ENCODE data around the gene CIROP. TPM values are rescaled to one million over a fixed set of nuclear protein-coding genes. Genes with fewer than 3 reads are reported as not detected.

The CIROP gene
- total and polyA plus RNA-seq, 9 of the 15 experiments (the other 6 are each of a cell fraction or from before 2014, with no cell fraction given) = not detected

DNA sequence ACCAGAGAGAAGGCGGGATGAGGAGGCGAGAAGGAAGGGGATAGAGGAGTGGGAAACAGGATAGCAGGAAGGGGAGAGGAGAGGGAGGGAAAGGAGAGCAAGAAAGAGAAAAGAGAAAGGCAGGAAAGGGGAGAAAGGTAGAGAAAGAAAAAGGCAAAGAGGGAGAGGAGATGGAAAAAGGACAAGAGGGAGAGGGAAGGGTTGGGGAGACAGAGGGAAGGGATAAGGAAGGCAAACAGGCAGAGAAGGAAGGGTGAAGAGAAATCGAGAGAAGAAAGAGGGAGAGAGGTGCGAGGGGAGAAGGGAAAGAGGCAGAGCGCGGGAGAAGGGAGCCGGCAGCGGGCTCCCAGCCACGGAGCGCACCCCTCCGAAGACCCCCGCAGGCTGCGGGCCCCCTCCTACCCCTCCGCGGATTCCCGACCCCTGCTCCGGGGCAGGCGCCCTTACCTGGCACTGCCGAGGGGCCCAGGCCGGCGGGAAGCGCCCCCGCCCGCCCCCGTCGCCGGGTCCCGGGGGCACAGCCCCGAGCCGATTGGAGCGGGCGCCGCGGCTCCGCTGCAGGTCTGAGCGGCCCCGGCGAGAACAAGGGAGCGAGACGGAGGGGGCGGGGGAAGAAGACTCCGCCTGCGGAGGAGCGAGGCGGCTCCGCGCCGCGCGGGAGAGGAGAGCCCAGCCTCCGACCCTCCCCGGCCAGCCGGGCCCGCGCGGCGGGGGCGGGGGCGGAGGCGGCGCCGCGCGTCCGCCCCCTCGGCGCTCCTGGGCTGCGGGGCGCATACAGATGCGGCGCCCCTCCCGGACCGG, 47.6 kb downstream of the CIROP start, which contains the start of gene CDH24 (continued):
- TF ChIP-seq TFE3 (CRISPR knock-in tag; IDR thresholded peaks at IDR 0.05) = no peak
- no peak for TF ChIP-seq RBBP5 (IDR thresholded peaks at IDR 0.05; ENCODE audit: borderline replicate concordance, insufficient read depth, low read length, poor library complexity, severe bottlenecking)
- TF ChIP-seq IRF2 (CRISPR knock-in tag; IDR thresholded peaks at IDR 0.05) = no peak
- TF ChIP-seq TFAM (CRISPR knock-in tag; conservative IDR thresholded peaks at IDR 0.05) = no peak
- TF ChIP-seq, protein P1, sequence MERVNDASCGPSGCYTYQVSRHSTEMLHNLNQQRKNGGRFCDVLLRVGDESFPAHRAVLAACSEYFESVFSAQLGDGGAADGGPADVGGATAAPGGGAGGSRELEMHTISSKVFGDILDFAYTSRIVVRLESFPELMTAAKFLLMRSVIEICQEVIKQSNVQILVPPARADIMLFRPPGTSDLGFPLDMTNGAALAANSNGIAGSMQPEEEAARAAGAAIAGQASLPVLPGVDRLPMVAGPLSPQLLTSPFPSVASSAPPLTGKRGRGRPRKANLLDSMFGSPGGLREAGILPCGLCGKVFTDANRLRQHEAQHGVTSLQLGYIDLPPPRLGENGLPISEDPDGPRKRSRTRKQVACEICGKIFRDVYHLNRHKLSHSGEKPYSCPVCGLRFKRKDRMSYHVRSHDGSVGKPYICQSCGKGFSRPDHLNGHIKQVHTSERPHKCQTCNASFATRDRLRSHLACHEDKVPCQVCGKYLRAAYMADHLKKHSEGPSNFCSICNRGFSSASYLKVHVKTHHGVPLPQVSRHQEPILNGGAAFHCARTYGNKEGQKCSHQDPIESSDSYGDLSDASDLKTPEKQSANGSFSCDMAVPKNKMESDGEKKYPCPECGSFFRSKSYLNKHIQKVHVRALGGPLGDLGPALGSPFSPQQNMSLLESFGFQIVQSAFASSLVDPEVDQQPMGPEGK (CRISPR knock-in tag; IDR thresholded peaks at IDR 0.05; ENCODE audit: borderline replicate concordance) = no peak
- TF ChIP-seq POLR2A (conservative IDR thresholded peaks at IDR 0.05) = no peak
- no peak for TF ChIP-seq LCOR (CRISPR knock-in tag; IDR thresholded peaks at IDR 0.05)
- TF ChIP-seq MTF1 (CRISPR knock-in tag; IDR thresholded peaks at IDR 0.05; ENCODE audit: borderline replicate concordance) = no peak
- TF ChIP-seq ZNF551 (CRISPR knock-in tag; IDR thresholded peaks at IDR 0.05) = no peak
- TF ChIP-seq, protein P2, sequence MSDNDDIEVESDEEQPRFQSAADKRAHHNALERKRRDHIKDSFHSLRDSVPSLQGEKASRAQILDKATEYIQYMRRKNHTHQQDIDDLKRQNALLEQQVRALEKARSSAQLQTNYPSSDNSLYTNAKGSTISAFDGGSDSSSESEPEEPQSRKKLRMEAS (CRISPR knock-in tag; IDR thresholded peaks at IDR 0.05) = no peak
- no peak for TF ChIP-seq SAP30 (IDR thresholded peaks at IDR 0.05; ENCODE audit: borderline replicate concordance, insufficient read depth, low read depth, low read length, poor library complexity, severe bottlenecking)
- no peak for TF ChIP-seq NCOR1 (IDR thresholded peaks at IDR 0.05)
- no peak for TF ChIP-seq ZKSCAN3 (CRISPR knock-in tag; IDR thresholded peaks at IDR 0.05)
- TF ChIP-seq RAD51 (IDR thresholded peaks at IDR 0.05; ENCODE audit: borderline replicate concordance, low read depth) = no peak
- TF ChIP-seq, protein P3, sequence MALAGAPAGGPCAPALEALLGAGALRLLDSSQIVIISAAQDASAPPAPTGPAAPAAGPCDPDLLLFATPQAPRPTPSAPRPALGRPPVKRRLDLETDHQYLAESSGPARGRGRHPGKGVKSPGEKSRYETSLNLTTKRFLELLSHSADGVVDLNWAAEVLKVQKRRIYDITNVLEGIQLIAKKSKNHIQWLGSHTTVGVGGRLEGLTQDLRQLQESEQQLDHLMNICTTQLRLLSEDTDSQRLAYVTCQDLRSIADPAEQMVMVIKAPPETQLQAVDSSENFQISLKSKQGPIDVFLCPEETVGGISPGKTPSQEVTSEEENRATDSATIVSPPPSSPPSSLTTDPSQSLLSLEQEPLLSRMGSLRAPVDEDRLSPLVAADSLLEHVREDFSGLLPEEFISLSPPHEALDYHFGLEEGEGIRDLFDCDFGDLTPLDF (CRISPR knock-in tag; IDR thresholded peaks at IDR 0.05) = no peak
- TF ChIP-seq HDAC1 (IDR thresholded peaks at IDR 0.05) = peak in 1 of 2 experiments; percentile 73; a peak in 2 of 4 replicates
- no peak for TF ChIP-seq MEIS2 (IDR thresholded peaks at IDR 0.05; ENCODE audit: partially characterized antibody)
- TF ChIP-seq ARID1B (IDR thresholded peaks at IDR 0.05) = peak; percentile 9; the same call in 1 of the 2 replicates
- TF ChIP-seq SP2 (IDR thresholded peaks at IDR 0.05; ENCODE audit: extremely low read depth, low read depth, low read length, poor library complexity, severe bottlenecking) = no peak
- TF ChIP-seq ZNF431 (CRISPR knock-in tag; IDR thresholded peaks at IDR 0.05) = no peak
- no peak for TF ChIP-seq SOX6 (IDR thresholded peaks at IDR 0.05)
- no peak for TF ChIP-seq ZNF184 (CRISPR knock-in tag; IDR thresholded peaks at IDR 0.05)
- no peak; the same call in 1 of the 2 replicates for TF ChIP-seq TRIM28 (IDR thresholded peaks at IDR 0.05)
- TF ChIP-seq KLF1 (tag; IDR thresholded peaks at IDR 0.05) = no peak
- no peak for TF ChIP-seq XRCC4 (IDR thresholded peaks at IDR 0.05; ENCODE audit: extremely low read depth, insufficient read depth, insufficient read length)

Measured in K562 (cell line).